A204.1 (cell line): ENCODE data around the gene ZNF559.
A peak's percentile ranks its signal among the peaks of the same experiment; 100 is the strongest.
"Not testable (repeated sequence)": the region's sequence is repeated elsewhere in the genome, so short reads cannot be mapped to it uniquely, and the experiment has no call there.

ENCODE experiments used
- FAIRE-seq: peaks from 2 replicates; lab custom pipeline; 2012; peaks lifted over from hg19 to GRCh38; lab: Jason Lieb, UNC

ZNF559 gene

DNA sequence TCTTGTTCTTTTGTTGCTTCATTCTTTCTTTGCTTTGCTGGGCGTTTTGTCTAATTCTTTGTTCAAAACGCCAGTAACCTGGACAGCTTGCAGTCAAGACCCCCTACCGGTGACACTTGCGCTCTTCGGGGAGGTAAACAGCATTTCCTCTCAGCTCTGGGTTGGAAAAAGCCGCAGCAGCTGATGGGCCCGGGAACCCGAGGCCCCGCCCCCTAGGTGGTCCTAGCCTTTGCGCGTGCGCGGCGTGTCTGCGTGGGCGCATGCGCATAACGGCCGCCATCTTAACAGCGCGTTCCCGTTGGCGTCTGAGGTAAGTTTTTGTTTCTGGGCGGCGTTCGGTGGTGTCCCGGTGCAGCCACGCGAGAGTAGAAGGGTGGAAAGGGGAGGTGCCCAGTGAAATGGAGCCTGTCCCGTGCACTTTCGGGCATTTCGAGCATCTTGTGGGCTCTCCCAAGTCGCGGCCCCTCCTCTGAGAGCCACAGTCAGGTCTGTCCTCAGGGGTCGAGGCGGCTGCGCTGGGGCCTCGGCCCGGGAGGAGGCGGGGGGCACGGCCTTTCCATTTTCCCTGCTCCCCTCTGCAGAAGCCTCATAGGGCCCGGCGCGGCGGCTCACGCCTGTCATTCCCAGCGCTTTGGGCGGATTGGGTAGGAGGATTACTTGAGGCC lies at the start of gene ZNF559:
ZNF559 (plus strand) TSS at position 261 of the 665 bp plus-strand sequence. CDS start 14,371 bp downstream, outside the sequence.
- peak; percentile 19 for FAIRE-seq

DNA sequence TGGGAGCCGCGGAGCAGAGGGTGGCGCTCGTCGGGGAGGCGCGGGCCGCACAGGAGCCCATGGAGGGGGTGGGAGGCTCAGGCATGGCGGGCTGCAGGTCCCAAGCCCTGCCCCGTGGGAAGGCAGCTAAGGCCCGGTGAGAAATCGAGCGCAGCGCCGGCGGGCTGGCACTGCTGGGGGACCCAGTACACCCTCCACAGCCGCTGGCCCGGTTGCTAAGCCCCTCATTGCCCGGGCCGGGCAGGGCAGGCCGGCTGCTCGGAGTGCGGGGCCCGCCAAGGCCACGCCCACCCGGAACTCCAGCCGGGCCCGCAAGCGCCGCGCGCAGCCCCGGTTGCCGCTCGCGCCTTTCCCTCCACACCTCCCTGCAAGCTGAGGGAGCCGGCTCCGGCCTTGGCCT lies 40.5 kb upstream of the ZNF559 start:
- not testable (repeated sequence) for FAIRE-seq

DNA sequence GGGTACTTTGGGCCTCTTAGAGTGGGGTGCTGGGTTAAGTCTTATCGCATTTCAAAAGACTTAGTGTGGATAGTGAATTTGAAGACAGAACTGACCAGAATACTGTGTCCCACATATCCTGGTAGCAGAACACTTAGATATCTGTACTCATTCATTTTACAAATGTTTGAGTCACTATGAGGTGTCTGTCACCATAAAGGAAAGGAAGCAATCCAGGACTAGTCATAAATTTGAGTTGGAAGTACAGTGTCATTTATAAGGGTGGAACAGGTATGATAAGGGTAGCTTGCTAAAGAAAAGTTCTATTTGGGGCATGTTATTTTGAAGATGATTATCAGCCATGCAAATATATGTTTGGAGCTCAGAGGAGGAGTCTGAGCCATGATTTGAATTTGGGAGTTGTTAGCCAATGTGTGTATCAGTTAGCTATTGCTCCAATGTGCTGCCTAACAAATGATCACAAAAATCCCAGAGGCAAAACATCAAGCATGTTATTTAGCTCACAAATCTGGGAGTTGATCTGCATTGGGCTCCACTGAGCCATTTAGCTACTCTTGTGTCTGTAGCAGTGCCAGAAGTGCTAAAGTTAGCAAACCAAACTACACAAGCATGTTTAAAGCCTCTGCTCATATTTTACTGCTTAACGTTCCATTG lies 34.6 kb upstream of the ZNF559 start:
- no peak for FAIRE-seq

DNA sequence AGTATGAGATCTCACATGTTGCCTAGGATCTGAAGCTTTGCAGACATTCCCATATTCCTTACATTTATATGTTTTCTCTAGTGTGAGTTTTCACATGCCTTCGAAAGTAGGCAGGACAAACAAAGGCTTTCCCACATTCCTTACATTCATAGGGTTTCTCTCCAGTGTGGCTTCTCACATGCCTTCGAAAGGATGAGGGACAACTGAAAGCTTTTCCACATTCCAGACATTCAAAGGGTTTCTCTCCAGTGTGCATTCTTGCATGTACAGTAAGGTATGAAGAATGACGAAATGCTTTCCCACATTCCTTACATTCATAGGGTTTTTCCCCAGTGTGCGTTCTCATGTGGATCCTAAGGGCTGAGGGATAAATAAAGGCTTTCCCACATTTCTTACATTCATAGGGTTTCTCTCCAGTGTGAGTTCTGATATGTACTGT lies 28.5 kb upstream of the ZNF559 start:
- FAIRE-seq, result no peak

DNA sequence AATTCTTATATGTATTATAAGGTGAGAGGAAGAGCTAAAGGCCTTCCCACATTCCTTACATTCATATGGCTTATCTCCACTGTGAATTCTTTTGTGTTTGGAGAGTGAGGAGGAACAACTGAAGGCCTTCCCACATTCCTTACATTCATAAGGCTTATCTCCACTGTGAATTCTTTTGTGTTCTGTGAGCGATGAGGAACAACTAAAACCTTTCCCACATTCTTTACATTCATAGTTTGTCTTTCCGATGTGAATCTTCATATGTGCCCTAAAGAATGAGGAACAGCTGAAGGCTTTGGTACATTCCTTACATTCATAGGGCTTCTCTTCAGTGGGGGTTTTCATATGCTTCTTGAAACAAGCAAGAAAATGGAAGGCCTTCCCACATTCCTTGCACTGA lies 27.6 kb upstream of the ZNF559 start:
- no peak for FAIRE-seq

DNA sequence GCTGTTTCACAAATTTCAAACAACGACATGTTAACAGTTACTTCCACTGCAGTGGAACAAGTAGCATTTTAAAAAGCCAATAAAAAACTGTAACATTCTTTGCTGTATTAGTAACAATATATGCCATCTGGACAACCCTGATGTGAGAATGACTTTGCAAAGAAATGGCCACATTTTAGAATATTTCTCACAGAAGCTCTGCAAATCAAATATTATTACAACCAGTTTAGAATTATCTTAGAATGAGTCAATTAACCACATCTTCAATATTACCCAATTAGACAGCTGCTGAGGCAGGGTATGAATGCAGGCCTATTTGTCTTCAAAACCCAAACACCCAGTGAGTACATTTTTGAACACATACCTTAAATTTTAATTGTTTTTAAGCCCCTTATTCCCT lies 17.5 kb upstream of the ZNF559 start:
- no peak for FAIRE-seq

DNA sequence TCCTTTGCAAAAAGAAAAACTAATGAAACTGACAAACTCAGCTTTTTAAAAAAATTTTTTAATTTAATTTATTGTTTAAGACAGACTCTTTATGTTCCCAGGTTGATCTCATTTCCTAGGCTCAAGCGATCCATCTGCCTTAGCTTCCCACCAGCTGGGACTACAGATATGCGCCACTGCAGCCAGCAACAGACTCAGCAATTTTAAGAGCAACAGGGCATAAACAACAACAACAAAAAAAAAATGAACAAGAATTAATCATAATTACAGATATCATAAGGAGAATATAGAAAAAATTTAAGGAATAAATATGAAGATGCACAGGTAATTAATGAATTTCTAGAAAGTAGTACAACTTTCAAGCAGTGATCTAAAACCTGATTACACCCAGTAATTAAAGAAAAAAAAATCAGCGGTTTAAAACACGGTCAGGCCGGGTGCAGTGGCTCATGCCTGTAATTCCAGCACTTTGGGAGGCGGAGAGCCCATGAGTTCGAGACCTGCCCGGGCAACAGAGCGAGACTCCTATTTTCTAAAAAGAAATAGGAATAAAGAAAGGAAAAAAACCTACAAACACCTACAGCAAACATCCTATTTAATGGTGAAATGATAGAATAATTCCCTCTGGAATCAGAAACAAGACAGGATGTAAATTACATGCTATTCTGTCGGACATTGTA lies 15.7 kb upstream of the ZNF559 start:
- FAIRE-seq, result no peak

DNA sequence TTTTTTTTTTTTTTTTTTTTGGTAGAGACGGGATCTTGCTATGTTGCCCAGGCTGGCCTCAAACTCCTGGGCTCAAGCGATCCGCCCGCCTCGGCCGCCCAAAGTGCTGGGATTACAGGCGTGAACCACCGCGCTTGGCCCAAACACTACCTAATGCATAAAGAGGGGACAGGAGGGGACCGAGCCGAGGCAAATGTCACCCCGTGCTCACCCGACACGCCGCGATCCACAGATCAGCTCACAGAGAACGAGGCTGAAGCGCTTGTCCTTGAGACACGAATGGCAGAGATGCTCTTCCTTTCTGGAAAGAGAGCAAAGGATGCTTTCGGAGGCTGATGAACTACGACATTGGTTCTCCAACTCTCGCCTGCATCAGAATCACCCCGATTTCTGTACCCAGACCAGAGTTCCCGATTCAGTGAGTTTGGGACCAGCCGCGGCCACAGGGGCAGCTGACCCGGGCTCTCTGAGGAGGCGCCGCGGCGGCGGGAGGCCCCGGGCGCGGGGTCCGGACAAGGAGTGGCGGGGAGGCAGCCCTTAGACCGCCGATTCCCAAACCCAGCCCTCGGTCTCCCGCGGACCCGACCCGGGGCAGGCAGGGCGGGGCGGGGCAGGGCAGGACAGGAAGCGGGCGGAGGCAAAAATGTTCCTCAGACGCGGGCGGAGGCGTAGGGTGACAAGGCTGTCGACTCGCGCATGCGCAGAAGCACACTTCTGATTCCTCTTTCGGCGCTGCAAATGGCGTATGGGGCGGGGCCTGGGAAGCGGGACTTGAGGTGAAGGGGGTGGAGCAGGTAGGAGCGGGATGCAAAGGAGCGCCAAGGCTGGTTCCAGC lies 14.6 kb upstream of the ZNF559 start, which contains the start of gene ZNF699:
ZNF699 (minus strand) TSS at position 700 of the 835 bp plus-strand sequence. CDS start 4,719 bp downstream, outside the sequence.
- FAIRE-seq, result peak; percentile 78

DNA sequence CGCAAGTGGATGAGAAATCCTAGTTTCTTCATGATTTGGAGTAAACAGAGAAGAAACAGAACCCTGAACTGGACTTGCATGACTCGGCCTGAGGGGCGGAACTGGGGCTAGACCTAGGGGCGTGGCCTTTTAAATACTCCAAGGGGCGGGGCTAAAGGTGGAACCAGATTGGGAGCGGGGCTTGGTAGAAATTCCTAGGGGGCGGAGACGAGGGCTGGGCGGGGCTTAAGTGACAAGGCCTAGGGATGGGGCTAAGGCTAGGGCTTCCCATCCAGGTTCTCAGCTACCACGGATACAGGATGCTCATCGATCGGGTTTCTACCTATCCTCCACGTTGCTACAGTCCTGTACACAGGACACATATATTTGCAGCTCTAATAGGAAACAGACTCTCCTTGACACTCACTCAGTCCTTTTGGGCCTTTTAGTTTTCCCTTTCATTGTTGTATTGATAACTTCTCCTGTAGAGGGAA lies 14.0 kb upstream of the ZNF559 start:
- FAIRE-seq, result peak; percentile 30

DNA sequence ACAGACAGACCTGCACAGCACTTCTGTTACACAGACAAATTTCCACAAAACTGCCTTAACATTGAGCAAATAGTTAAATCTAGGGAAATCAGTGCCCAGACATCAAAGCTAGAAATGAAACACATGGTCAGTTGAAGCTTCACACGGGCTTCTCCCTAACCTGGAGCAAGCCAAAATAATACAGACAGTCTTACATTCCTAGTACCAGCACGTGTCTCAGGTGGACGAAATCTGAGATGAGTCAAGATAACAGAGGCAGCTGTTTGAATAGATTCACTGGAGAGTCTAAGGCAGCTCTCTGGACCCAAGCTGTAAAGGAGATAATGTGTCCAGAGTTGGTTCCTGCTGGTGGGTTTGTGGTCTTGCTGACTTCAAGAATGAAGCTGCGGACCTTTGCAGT lies 10.2 kb upstream of the ZNF559 start:
- FAIRE-seq, result no peak

DNA sequence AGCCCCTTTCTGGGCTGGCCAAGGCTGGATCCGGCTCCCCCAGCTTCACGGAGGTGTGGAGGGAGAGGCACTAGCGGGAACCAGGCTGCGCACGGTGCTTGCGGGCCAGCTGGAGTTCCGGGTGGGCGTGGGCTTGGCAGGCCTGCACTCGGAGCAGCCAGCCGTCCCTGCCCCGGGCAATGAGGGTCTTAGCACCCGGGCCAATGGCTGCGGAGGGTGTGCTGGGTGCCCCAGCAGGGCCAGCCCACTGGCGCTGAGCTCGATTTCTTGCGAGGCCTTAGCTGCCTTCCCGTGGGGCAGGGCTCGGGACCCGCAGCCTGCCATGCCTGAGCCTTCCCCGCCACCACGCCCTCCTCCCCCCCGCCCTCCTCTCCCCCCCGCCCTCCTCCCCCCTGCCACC lies 2.6 kb upstream of the ZNF559 start:
- FAIRE-seq, result no peak

DNA sequence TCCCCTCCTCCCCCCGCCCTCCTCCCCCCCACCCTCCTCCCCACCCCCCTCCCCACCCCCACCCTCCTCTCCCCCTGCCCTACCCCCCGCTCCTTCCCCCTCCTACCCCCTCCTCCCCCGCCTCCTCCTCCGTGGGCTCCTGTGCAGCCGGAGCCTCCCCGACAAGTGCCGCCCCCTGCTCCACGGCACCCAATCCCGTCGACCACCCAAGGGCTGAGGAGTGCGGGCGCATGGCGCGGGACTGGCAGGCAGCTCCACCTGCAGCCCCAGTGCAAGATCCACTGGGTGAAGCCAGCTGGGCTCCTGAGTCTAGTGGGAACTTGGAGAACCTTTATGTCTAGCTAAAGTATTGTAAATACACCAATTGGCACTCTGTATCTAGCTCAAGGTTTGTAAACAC lies 2.2 kb upstream of the ZNF559 start:
- not testable (repeated sequence) for FAIRE-seq

DNA sequence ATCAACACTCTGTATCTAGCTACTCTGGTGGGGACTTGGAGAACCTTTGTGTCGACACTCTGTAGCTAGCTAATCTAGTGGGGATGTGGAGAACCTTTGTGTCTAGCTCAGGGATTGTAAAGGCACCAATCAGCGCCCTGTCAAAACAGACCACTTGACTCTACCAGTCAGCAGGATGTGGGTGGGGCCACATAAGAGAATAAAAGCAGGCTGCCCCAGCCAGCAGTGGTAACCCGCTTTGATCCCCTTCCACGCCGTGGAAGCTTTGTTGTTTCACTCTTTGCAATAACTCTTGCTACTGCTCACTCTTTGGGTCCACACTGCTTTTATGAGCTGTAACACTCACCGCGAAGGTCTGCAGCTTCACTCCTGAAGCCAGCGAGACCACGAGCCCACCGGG lies 1.8 kb upstream of the ZNF559 start:
- FAIRE-seq, result not testable (repeated sequence)

DNA sequence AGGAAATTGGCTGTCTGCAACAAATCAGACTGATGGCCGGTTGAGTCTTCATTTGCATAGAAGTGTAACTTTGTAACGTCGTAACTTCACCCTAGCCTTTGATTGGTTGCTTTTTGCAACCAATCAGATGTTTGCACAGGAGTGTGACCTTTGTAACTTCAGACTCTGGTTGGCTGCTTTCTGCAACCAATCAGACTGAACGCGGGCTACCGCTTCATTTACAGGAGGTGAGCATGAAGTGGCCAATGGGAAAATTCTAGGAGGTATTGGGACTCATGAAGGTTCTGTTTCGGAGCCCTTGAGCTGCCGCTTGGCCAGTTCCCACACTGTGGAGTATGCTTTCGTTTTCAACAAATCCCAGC lies 441 bp upstream of the ZNF559 start:
- no peak for FAIRE-seq

DNA sequence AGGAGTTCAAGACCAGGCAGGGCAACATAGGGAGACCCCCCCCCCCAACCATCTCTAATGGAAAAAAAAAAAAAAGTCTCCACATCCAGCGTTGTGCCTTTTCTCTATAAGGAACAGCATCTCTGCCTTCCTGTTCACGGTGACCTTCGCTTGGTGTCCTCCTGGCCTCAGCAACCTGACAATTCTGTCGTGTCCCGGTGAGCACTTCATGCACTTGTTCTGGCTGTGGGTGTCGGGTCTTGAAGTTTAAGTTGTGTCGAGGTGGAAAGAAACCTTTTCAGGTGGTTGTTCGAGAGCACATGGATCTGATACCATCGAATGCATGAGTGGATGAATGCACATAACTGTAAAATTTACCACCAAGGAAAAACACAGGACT lies 594 bp downstream of the ZNF559 start:
- no peak for FAIRE-seq

DNA sequence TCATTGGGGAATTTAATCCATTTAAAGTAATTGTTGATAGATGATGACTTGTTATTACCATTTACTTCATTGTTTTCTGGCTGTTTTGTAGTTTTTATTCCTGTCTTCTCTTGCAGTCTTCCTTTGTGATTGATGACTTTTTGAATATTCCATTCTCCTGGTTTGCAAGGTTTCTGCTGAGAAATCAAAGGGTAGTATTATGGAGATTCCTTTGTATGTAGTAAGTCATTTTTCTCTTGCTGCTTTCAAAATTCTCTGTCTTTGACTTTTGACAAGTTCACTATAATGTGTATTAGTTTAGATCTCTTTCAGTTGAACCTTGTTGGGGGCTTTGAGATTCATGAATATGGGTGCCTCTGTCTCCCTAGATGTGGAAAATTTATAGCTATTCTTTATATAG lies 6.0 kb downstream of the ZNF559 start:
- no peak for FAIRE-seq

DNA sequence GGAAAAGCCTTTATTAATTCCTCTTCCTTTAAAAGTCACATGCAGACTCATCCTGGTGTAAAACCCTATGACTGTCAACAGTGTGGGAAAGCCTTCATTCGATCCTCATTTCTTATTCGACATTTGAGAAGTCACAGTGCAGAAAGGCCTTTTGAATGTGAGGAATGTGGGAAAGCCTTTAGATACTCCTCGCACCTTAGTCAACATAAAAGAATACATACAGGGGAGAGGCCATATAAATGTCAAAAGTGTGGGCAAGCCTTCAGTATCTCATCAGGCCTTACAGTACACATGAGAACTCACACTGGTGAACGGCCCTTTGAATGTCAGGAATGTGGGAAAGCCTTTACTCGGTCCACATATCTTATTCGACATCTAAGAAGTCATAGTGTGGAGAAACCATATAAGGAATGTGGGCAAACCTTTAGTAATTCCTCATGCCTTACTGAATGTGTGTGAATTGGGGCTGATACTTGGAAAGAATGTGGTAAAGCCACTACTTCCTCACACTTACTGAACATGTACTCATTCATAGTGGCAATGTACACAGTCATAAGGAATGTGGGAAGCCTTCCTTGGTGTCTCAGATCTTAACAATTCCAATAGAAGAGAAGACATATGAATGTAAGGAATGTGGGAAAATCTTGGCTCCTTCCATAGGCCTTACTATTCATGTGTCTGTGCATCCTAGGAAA lies 18.8 kb downstream of the ZNF559 start:
- no peak for FAIRE-seq

DNA sequence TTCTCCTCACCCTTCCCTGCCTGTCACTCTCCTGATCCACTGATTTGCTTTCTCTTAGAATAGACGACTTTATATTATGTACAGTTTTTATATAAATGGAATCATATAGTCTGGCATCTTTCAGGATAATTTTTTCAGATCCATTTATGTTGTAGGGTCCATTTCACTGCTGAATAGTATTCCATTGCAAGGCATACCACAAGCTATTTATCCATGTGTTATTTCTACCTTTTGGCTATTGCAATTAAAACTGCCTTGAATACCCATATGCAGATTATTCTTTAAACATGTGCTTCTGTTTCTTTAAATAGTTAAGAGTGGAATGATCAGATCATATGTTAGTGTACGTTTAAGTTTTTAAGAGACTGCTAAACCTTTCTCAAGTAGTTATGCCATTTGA lies 21.0 kb downstream of the ZNF559 start:
- FAIRE-seq, result no peak

DNA sequence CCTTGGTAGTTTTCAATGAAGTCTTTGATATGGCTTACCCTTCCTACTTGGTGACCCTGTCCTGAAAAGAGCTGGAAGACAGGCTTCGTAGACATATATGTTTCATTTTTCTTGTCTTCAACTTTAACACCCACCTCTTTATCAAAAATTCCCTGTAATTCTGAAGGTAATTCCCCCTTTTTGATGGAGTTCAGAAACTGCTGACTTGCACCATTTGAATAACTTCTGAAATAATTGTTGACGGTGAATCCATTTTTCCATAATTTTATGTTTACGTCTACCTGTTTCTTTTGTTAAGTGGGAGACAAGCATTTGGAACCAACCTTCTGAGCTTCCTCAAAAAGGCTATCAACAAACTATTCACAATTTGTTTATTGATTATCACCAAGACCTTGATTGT lies 24.3 kb downstream of the ZNF559 start:
- FAIRE-seq, result no peak

DNA sequence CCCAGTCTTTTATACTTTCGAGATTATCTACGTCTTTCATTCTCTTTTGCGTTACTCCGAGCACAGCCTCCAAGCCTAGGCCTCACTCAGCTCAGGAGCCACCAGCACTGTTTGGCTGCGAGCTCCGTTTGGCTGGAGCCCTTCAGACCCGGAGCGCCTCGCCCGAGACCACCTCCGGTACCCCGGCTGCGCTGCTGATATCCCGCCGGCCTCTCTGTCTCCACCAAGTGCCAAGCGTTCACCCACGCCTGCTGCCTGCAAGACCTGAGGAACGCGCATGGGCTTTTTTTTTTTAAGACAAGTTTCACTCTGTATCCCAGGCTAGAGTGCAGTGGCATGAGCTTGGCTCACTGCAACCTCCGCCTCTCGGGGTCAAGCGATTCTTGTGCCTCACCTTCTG lies 24.7 kb downstream of the ZNF559 start:
- no peak for FAIRE-seq

DNA sequence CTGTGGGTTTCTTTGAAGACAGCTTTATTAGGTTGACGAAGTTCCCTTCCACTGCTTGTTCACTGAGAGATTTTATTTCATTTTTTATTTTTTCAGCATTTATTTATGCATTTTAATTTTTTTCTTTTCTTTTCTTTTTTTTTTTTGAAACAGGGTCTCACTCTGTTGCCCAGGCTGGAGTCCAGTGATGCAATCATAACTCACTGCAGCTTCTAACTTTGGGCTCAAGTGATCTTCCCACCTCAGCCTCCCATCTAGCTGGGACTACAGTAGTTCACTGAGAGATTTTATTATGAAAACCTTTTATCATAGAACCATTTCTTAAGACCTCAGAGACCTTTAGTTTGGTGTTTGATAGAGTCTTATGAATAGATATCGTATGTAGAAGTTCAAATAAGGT lies 28.5 kb downstream of the ZNF559 start:
- FAIRE-seq, result no peak

DNA sequence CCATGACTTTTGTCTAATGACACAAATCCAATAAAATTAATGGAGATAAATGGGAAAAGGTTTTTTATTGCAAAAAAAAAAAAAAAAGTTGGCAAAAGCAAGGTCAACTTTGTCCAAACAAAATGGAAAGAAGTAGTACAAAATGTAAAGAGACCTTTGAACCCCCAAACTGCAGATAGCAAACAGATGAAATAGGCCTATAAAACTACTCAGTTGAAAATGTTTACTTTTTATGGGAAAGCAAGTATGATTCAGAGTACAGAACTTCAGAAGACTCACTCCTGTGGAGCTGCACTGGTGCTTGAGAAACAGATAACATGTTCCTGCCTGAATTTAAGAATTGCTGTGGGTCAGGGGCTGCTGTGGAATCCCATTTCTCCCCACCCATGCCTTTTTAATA lies 29.0 kb downstream of the ZNF559 start:
- FAIRE-seq, result no peak
